ENCODE data around the gene KAZALD1.

DNA sequence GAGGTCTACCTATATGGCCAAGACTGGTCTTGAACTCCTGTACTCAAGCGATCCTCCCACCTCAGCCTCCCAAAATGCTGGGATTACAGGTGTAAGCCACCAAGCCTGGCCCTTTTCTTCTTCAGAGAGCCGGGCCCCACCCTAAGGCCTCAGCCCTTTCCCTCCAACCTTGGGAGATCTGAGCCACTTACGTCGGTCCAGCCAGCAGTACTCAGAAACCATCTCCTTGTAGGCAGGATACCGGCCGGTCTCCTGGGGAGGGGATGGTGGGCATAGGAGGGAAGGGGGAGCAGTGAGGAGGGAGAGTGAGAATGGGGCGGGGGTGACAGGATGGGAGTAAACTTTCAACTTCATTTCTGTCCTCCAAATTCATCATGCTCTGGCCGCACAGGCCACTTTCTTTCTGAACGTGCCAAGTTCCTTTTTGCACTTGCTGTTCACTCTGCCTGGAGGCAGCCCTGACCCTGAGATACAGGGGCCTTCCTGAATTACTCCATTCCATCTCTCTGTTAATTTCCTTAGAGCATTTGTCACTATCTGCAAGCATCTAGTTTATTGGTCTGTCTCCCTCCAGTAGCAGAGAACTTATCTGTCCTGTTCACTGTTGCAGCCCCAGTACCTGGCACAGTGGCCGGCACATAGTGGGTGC lies 41.2 kb upstream of the KAZALD1 start:
- TF ChIP-seq, protein P1, sequence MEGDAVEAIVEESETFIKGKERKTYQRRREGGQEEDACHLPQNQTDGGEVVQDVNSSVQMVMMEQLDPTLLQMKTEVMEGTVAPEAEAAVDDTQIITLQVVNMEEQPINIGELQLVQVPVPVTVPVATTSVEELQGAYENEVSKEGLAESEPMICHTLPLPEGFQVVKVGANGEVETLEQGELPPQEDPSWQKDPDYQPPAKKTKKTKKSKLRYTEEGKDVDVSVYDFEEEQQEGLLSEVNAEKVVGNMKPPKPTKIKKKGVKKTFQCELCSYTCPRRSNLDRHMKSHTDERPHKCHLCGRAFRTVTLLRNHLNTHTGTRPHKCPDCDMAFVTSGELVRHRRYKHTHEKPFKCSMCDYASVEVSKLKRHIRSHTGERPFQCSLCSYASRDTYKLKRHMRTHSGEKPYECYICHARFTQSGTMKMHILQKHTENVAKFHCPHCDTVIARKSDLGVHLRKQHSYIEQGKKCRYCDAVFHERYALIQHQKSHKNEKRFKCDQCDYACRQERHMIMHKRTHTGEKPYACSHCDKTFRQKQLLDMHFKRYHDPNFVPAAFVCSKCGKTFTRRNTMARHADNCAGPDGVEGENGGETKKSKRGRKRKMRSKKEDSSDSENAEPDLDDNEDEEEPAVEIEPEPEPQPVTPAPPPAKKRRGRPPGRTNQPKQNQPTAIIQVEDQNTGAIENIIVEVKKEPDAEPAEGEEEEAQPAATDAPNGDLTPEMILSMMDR (IDR thresholded peaks at IDR 0.05), result no peak
- TF ChIP-seq POLR2A (IDR thresholded peaks at IDR 0.05) (no peak), EP300 (IDR thresholded peaks at IDR 0.05) (no peak)
